K562 treated with DMSO at 1 percent for 24 hours (cell line): ENCODE results near the gene SPRYD3. TPM values are rescaled to one million over a fixed set of nuclear protein-coding genes. Genes with fewer than 3 reads are reported as not detected.

Experiments used
- total RNA-seq: library from RNA; unstranded; fragments of 300-600 nt; gene quantifications from 2 replicates; pipeline ENCODE4 v1.2.3, GENCODE V29; 2022; ENCODE audit warnings: low read depth; ENCODE audit not compliant: insufficient read depth

Gene SPRYD3
- total RNA-seq, result 25.9 and 26.5 TPM in 2 replicates

GRCh38 chr12:53079226-53080117, at the start of gene SPRYD3:
Gene SPRYD3 (minus strand): TSS chr12:53079390. CDS start chr12:53079333, 57 bp downstream.

GRCh38 chr12:53102883-53103807, 24.0 kb upstream of the SPRYD3 start, which contains the start of gene SOAT2:
Gene SOAT2 (plus strand): TSS chr12:53103486. CDS start chr12:53103578, 92 bp downstream.

GRCh38 chr12:53097564-53098353, 18.6 kb upstream of the SPRYD3 start, which contains the start of gene IGFBP6:
Gene IGFBP6 (plus strand): TSS chr12:53097667. CDS start chr12:53097718, 51 bp downstream.

GRCh38 chr12:53049571-53050318, 29.4 kb downstream of the SPRYD3 start, which contains the start of gene TNS2:
Gene TNS2 (plus strand): TSS chr12:53050065. CDS start chr12:53050186, 121 bp downstream.

Other genes with a start within 250 kb of the SPRYD3 start
- gene KRT79, start 245.1 kb downstream of the SPRYD3 start, total RNA-seq, result not detected in 2 replicates
- not detected in 2 replicates for gene KRT78, start 230.4 kb downstream of the SPRYD3 start, total RNA-seq
- gene KRT8, start 174.3 kb downstream of the SPRYD3 start, total RNA-seq, result 613 and 644 TPM in 2 replicates
- 385 and 414 TPM in 2 replicates for gene KRT18, start 130.3 kb downstream of the SPRYD3 start, total RNA-seq
- 250 and 262 TPM in 2 replicates for gene EIF4B, start 72.9 kb downstream of the SPRYD3 start, total RNA-seq
- 5.0 and 7.3 TPM in 2 replicates for gene TNS2, start 29.3 kb downstream of the SPRYD3 start, total RNA-seq
- 1.4 TPM in 1 of 2 replicates, not detected in the other for gene IGFBP6, start 18.3 kb upstream of the SPRYD3 start, total RNA-seq
- not detected in 2 replicates for gene SOAT2, start 24.1 kb upstream of the SPRYD3 start, total RNA-seq
- 17.8 and 19.3 TPM in 2 replicates for gene ZNF740, start 101.3 kb upstream of the SPRYD3 start, total RNA-seq
- 11.8 and 13.8 TPM in 2 replicates for gene CSAD, start 101.5 kb upstream of the SPRYD3 start, total RNA-seq
- 1.4 and 1.6 TPM in 2 replicates for gene ITGB7, start 127.9 kb upstream of the SPRYD3 start, total RNA-seq
- 5.7 and 8.1 TPM in 2 replicates for gene RARG, start 152.8 kb upstream of the SPRYD3 start, total RNA-seq
- 35.7 and 41.1 TPM in 2 replicates for gene ESPL1, start 188.9 kb upstream of the SPRYD3 start, total RNA-seq
- gene PFDN5, start 216.2 kb upstream of the SPRYD3 start, total RNA-seq, result 578 and 589 TPM in 2 replicates
- gene MYG1, start 220.3 kb upstream of the SPRYD3 start, total RNA-seq, result 4.4 and 6.6 TPM in 2 replicates
- 76.6 and 87.2 TPM in 2 replicates for gene AAAS, start 242.2 kb upstream of the SPRYD3 start, total RNA-seq